WTC11 (cell line): Measurements from ENCODE around the gene TSC22D3.

Experiments
- CTCF ChIP-seq: fragments of 200-600 bp; IDR thresholded peaks from 2 replicates; pipeline ENCODE4 v1.8.0; 2022; ENCODE audit warnings: antibody characterized with exemption
- KAT7 ChIP-seq: sonication (generic); formaldehyde crosslinking; IDR thresholded peaks from 2 replicates; pipeline ENCODE4 v1.8.1; 2023; ENCODE audit warnings: missing genetic modification reagents, mild to moderate bottlenecking, borderline replicate concordance
- TCF7 ChIP-seq: sonication (generic); formaldehyde crosslinking; IDR thresholded peaks from 2 replicates; pipeline ENCODE4 v1.8.0; 2022; ENCODE audit warnings: mild to moderate bottlenecking, low read depth, missing genetic modification reagents, moderate library complexity
- TF ChIP-seq, protein P1 (sequence below): sonication (generic); formaldehyde crosslinking; IDR thresholded peaks from 2 replicates; pipeline ENCODE4 v1.8.1; 2022; ENCODE audit warnings: mild to moderate bottlenecking, missing genetic modification reagents, moderate library complexity, borderline replicate concordance
- TF ChIP-seq, protein P2 (sequence below): sonication (generic); formaldehyde crosslinking; IDR thresholded peaks from 2 replicates; pipeline ENCODE4 v1.8.1; 2023; ENCODE audit warnings: mild to moderate bottlenecking, missing genetic modification reagents

- no peak for TF ChIP-seq KAT7
- no peak for TF ChIP-seq CTCF
- TF ChIP-seq, protein P1, sequence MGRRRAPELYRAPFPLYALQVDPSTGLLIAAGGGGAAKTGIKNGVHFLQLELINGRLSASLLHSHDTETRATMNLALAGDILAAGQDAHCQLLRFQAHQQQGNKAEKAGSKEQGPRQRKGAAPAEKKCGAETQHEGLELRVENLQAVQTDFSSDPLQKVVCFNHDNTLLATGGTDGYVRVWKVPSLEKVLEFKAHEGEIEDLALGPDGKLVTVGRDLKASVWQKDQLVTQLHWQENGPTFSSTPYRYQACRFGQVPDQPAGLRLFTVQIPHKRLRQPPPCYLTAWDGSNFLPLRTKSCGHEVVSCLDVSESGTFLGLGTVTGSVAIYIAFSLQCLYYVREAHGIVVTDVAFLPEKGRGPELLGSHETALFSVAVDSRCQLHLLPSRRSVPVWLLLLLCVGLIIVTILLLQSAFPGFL (CRISPR knock-in tag), result no peak
- TF ChIP-seq TCF7 (CRISPR knock-in tag), result no peak
- TF ChIP-seq, protein P2, sequence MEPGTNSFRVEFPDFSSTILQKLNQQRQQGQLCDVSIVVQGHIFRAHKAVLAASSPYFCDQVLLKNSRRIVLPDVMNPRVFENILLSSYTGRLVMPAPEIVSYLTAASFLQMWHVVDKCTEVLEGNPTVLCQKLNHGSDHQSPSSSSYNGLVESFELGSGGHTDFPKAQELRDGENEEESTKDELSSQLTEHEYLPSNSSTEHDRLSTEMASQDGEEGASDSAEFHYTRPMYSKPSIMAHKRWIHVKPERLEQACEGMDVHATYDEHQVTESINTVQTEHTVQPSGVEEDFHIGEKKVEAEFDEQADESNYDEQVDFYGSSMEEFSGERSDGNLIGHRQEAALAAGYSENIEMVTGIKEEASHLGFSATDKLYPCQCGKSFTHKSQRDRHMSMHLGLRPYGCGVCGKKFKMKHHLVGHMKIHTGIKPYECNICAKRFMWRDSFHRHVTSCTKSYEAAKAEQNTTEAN (CRISPR knock-in tag), result no peak
These were observed 36.0 kb downstream of the TSC22D3 start for GRCh38 chrX:107739541-107739940.
